WERI-Rb-1 (cell line): ENCODE data around the gene AXDND1.
"Not testable (repeated sequence)": the region's sequence is repeated elsewhere in the genome, so short reads cannot be mapped to it uniquely, and the experiment has no call there.

Experiments
- DNase-seq: peaks from one replicate; pipeline ENCODE4 v3.0.0-alpha.2; 2020
- H3K27ac ChIP-seq: fragments of 250-450 bp; sonication (Bioruptor Pico); 2 replicates; pipeline ENCODE4 v1.5.1; 2020; ENCODE audit warnings: mild to moderate bottlenecking, moderate library complexity
- H3K27me3 ChIP-seq: fragments of 250-450 bp; sonication (Bioruptor Pico); 2 replicates; pipeline ENCODE4 v1.5.1; 2021; ENCODE audit warnings: mild to moderate bottlenecking, low read depth, moderate library complexity; ENCODE audit not compliant: insufficient read depth, severe bottlenecking
- H3K36me3 ChIP-seq: fragments of 250-450 bp; sonication (Bioruptor Pico); 2 replicates; pipeline ENCODE4 v1.5.1; 2020; ENCODE audit warnings: mild to moderate bottlenecking, moderate library complexity
- H3K4me3 ChIP-seq: 2 replicates; pipeline ENCODE4 v1.5.1; 2011; ENCODE audit warnings: low read depth, mild to moderate bottlenecking, control low read depth, low read length
- H3K9me3 ChIP-seq: fragments of 250-450 bp; sonication (Bioruptor Pico); 2 replicates; pipeline ENCODE4 v1.5.1; 2021; ENCODE audit warnings: mild to moderate bottlenecking, moderate library complexity; ENCODE audit not compliant: severe bottlenecking
- CTCF ChIP-seq: IDR thresholded peaks from 2 replicates; pipeline ENCODE4 v1.5.1; 2011; ENCODE audit warnings: low read depth, mild to moderate bottlenecking, control low read depth, inconsistent platforms, low read length

AXDND1 gene

GRCh38 chr1:179424610-179425009, 58.8 kb downstream of the AXDND1 start:
- H3K27me3 ChIP-seq = no peaks in the 10 kb centered on the region
- TF ChIP-seq CTCF = no peak
- H3K4me3 ChIP-seq = no peak overlapping the region
- no peak for DNase-seq
- H3K27ac ChIP-seq = no peak overlapping the region
- peaks cover 8% of the 10 kb centered on the region for H3K9me3 ChIP-seq
- no peaks in the 10 kb centered on the region for H3K36me3 ChIP-seq

GRCh38 chr1:179425186-179425585, 59.4 kb downstream of the AXDND1 start:
- Histone ChIP-seq H3K27ac (no peak overlapping the region), H3K9me3 (peaks cover 8% of the 10 kb centered on the region), H3K36me3 (no peaks in the 10 kb centered on the region), H3K4me3 (no peak overlapping the region), H3K27me3 (no peaks in the 10 kb centered on the region)
- no peak for DNase-seq
- TF ChIP-seq CTCF = no peak

- H3K27me3 ChIP-seq = no peaks in the 10 kb centered on the region
- H3K27ac ChIP-seq = no peak overlapping the region
- no peaks in the 10 kb centered on the region for H3K9me3 ChIP-seq
- no peak for TF ChIP-seq CTCF
- DNase-seq = no peak
- no peak overlapping the region for H3K4me3 ChIP-seq
- H3K36me3 ChIP-seq = no peaks in the 10 kb centered on the region
These were observed 71.4 kb downstream of the AXDND1 start for GRCh38 chr1:179437171-179437570.

- not testable (repeated sequence) for H3K27me3 ChIP-seq, H3K36me3 ChIP-seq, DNase-seq, H3K9me3 ChIP-seq, H3K4me3 ChIP-seq, H3K27ac ChIP-seq
These were observed 73.9 kb downstream of the AXDND1 start for GRCh38 chr1:179439646-179440045.

- H3K27ac ChIP-seq, H3K27me3 ChIP-seq, H3K9me3 ChIP-seq, H3K4me3 ChIP-seq, H3K36me3 ChIP-seq, DNase-seq: not testable (repeated sequence)
These were observed 74.5 kb downstream of the AXDND1 start for GRCh38 chr1:179440301-179440700.

- no peak for TF ChIP-seq CTCF
- H3K27ac ChIP-seq = no peak overlapping the region
- no peaks in the 10 kb centered on the region for H3K27me3 ChIP-seq
- no peak overlapping the region for H3K4me3 ChIP-seq
- no peaks in the 10 kb centered on the region for H3K9me3 ChIP-seq
- H3K36me3 ChIP-seq = no peaks in the 10 kb centered on the region
- DNase-seq = no peak
These were observed 75.2 kb downstream of the AXDND1 start for GRCh38 chr1:179440971-179441370.

GRCh38 chr1:179441501-179441900, 75.7 kb downstream of the AXDND1 start:
- TF ChIP-seq CTCF = no peak
- no peaks in the 10 kb centered on the region for H3K27me3 ChIP-seq
- H3K4me3 ChIP-seq = no peak overlapping the region
- H3K9me3 ChIP-seq = no peaks in the 10 kb centered on the region
- H3K36me3 ChIP-seq = no peaks in the 10 kb centered on the region
- H3K27ac ChIP-seq = no peak overlapping the region
- no peak for DNase-seq

DNA sequence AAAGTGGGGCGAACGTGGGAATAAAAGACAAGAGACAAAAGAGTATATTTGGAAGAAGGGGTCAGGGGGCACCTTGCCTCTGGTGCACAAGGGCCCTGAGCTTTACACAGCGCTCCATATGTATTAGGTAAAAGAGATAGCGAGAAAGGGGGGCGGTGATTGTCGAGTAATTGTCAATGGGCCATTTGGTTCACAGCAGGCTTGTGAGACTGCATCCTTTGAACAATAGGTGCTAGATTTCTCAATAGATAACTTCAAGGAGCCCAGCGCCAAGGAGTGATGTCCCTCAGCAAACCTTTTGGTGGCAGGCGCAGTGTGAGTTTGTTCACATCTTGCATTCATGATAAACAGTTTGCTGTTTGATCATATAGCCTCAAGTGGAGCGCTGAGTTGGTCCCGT, 77.1 kb downstream of the AXDND1 start:
- DNase-seq, H3K9me3 ChIP-seq, H3K4me3 ChIP-seq, H3K27me3 ChIP-seq, H3K27ac ChIP-seq, H3K36me3 ChIP-seq: not testable (repeated sequence)
